Fibroblast of skin of right biceps (primary cell): ENCODE measurements around the gene FMO2.
"Not testable (repeated sequence)": the region's sequence is repeated elsewhere in the genome, so short reads cannot be mapped to it uniquely, and the experiment has no call there.

ENCODE experiments used
- DNase-seq: peaks from one replicate; pipeline ENCODE4 v3.0.0-alpha.2; 2013

The FMO2 gene

DNA sequence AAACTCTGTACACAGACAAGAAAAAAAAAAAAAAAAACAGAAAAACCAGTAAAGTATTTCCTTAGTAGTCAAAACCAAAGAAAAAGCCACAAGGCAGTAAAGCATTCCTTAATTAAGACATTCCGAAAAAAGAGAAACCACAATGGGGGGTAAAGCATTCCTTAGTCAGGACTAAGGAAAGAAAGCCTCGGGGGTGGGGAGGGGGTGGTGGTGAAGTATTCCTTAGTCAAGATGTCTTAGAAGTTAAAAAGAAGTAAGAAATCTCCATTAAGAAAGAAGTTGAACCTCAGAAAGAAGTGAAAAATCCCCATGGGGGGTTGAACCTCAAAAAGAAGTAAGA lies 35.0 kb downstream of the FMO2 start:
- DNase-seq: peak; percentile 97

DNA sequence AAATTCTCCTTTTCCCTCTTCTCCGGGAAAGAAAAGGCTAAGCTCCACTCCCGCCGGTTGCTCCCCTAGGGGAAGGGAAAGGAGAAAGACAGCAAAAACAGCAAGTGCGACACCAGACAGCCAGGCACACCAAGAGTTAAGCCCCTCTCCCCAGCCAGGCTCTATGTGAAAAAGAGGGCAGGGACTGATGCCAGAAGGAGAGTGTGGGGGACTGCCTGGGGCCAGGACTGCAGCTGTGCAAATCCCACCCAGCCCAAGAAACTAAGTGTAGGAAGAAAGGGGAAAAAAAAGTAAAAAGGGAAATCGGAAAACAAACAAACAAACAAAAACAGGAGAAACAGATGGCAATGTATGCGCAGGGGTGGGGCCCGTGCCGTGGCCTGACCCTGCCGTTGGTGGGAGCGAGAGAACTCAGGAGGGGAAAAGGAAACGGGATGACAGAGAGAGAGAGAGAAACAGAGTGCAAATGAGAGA lies 35.5 kb downstream of the FMO2 start:
- peak; percentile 80 for DNase-seq

DNA sequence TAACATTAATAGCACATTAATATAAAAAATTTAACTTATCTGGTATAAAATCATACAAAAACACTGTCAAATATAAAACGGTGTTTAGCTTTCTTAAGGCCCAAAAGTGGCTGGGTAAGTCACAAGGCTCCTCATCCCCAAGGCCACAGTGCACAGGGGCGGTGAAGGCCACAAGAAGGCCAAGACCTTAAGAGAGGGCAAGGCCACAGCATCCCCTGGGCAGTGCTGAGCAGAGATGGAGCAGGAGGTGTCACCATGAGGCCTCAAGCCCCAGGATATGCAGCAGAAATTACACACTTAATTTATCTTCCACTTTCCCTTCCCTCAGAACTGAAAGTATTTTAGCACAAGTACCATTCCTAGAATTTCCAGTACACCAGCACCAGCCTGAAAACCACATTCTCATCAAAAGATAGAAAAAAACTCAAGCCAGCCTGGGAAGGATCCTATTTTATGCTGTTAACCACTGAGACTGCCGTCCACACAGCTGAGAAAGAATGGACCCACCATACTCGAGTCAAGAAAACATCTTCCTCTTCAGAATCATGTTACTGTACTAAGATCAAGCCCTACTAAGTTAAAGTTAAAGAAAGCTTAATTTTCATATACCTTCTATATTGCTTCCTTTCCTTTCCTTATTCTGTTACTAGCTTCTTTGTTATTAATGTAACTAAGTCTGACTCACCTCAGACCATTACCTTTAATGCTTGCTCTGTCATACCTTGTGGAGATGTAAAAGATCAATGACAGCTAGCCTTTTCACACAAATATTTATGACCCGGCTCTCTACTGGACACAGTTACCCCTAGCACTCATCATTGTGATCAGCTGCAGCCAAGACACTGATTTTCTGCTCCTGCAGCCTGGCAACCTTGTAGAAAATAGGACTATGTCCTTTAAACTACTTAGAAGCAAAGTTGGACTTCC lies 36.8 kb downstream of the FMO2 start:
- peak; percentile 35 for DNase-seq

DNA sequence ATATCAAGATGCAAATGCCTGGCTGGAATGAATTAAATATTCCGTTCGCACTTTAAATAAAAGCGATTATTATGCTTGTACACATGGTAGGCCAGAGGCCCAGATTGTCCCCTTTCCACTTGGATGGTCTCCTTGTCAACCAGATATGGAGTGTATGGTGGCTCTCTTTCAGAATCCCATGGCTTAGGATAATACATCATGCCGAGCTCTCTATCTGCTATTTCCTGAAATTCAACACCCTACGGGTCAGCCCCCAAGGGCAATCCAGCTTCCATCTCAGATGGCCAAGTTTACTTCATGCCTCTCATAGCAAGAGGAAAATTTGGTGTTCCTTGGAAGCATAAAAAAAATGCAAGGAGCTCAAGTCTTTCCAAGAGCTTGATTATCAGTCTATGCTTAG lies 37.8 kb downstream of the FMO2 start:
- DNase-seq: peak; percentile 38

DNA sequence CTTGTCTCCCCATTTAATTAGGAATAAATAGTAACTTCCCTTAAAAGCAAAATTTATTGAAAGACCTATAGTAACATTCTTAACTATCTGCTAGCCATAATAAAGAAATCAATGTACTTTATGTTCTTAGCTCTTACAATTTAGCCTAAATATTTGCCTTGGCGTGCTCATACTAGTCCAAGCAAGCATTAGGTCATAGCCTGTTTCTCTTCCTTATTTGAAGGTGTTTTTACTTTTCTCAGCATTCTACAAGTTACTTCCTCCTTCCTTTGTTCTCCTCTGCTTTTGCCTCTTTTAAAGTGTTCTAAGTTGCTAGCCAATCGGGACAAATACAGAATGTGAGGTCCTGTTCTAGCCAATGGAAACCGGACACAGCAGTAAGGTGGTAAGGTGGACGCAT lies 39.2 kb downstream of the FMO2 start:
- not testable (repeated sequence) for DNase-seq

DNA sequence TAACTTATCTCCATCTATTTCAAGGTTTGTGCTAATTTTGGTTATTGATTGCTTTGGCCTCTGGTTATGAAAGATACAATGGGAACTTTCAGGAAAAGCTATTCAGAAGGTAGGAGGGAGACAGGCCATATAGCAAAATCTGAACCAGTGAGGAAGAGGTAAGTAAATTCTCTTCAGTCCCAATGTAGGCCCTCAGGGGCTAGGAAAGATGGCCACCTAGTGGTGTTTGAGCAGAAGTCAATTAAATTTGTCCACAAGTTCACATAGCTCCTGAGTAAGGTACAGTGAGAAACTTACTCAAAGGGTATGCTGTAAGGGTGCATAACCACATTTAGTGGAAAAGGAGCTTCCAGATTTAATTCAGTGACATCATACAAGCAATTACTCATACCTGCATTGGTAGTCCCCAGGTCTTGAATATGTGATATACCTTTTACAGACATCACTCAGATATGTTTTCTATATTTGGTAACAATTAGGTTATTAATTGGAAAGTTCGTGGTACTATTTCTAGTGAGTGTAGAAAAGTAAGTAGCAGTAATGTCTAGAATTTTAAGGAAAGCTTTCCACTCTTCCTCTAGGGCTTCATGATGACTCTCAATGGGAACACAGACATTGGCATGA lies 41.8 kb downstream of the FMO2 start:
- DNase-seq: peak; percentile 77

DNA sequence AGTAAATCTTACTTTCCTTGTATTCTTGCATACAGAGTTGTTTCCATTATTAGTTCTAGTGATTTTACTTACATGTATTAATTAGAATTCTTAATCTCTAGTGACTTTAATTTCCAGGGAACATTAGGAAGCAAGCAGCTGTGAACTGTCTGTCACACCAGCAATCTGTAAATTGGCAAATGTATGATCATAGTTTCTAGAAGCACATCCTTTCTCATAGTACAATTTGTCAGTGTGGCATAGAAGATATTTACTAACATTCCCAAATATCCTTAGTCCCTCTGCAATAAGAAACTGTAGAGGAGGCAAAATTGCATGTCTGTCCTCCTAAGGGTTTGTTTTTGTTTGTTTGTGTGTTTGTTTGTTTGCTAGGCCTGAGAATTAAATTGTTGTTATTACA lies 46.2 kb downstream of the FMO2 start:
- no peak for DNase-seq

DNA sequence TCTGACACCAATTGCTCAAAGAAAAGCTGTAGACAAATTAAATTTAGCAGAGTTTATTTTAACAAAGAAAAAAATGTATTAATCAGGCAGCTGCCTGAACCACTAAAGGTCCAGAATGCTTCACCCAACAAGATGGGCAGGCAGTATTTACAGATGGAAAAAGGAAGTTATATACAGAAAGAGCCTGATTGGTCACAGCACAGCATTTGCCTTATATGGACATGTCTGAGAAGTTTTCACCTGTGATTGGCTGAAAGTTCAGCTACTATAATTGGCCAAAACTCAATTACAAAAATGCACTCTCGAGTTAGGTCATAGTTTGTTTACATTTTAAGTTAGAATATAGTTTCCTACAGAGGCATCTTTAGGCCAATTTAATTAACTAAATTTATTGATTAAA lies 48.1 kb downstream of the FMO2 start:
- DNase-seq: no peak

DNA sequence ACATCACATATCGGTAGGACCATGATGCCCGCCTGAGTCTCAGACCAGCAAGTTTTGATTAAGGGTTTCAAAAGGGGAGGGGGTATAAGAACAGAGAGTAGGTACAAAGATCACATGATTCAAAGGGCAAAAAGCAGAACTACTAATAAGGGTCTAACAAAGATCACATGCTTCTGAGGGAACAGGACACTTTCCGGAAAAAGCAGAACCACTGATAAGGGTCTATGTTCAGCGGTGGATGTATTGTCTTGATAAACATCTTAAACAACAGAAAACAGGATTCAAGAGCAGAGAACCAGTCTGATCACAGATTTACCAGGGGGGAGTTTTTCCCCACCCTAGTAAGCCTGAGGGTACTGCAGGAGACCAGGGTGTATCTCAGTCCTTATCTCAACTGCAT lies 51.1 kb downstream of the FMO2 start:
- DNase-seq: not testable (repeated sequence)

DNA sequence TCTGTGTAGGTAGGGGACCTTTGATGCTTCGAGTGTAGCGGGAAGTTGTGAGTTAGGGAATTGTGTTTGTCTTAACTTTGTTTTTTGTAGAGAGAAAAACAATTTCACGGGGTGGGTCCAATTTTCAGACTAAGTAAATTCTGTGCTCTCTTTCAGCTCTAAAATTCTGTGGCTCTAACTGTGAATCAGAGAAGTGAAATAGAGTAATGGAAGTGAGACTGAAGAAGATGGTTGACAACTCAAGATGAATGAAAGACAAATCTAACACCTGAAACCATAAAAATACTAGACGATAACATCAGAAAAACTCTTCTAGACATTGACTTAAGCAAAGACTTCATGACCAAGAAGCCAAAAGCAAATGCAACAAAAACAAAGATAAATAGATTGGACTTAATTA lies 58.8 kb downstream of the FMO2 start:
- no peak for DNase-seq

DNA sequence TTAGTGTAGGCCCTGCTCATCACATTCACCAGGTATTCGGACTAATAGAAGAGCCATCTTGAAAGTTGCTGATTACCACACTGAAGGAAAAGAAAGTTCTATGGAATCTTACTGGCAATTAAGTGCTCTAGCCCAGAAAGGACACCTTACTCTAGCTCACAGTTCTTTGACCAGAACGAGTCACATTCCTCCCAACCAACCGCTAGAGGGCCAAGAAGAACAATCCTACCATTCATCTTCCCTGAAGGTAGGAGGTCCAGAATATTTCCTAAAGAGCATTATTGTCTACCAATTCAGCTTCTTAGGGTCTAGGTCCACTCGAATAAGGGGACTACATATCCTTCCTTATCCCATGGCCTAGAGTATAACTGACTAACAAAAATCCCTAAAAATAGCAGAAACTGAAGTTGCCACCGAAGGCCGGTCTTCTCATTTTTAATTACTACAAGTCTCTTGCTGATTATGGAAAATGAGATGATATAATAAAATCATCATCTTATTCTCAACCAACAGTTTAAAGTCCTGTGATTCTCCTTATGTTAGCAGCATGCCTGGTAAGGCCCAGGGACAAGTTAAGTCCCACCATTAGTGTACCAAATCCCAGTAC lies 60.5 kb downstream of the FMO2 start:
- DNase-seq: peak; percentile 45

DNA sequence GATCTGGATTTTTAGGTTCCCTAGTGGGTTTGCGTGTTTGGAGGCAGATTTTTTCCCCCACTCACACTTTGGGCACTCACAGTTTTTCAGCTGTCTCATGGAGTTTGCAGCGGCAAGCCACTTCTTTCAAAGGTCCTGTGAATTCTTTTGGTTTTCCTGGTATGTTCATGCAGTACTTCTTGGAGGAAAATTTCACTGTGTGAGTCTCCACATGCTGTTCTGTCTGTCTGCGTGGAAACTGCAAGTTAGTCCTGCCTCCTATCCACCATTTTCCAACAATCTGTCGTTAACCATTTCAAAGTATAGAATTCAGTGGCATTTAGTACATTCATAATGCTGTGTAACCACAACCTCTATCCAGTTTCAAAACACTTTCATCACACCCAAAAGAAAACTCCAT lies 62.4 kb downstream of the FMO2 start:
- DNase-seq: peak; percentile 36

DNA sequence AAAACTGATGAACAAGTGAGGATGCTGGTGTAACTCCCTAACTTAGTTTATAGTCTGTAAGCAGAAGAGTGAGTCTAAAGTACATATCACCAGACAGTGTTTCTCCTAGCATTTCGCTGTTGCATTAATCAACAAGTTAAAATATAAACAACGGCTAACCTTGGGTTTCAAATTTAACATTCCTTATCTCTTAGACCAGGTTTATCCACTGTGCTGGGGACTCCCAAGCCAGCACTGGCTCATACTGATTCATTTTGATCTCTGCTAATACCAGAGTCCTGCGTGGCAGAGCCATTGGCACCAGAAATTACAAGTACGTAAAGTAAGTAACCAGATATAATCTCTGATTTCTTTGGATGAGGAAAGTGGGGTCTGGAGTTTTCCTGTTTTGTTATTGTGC lies 63.2 kb downstream of the FMO2 start, which contains the start of gene FMO1:
Gene FMO1, plus strand, starts transcription at position 193 of the 400 bp plus-strand sequence. CDS start 9,594 bp downstream, outside the sequence.
- DNase-seq: no peak

DNA sequence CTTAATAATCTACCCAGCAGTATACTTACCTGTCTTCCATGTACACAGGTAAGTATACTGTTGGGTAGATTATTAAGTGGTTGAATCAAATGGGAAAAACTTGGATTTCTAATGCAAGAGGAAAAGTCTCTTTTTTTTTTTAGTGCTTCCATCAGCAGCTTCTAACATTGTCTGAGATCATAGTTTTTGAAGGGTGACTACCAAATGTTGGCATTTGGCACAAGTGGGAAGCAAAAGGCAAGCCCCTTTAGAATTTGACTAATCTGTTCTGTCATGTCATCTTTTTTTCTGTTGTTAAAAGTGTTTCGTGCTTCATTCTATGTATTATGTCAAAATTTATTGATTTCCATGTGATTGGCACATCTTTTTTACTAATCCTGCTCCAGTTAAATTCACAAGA lies 63.7 kb downstream of the FMO2 start:
- no peak for DNase-seq

DNA sequence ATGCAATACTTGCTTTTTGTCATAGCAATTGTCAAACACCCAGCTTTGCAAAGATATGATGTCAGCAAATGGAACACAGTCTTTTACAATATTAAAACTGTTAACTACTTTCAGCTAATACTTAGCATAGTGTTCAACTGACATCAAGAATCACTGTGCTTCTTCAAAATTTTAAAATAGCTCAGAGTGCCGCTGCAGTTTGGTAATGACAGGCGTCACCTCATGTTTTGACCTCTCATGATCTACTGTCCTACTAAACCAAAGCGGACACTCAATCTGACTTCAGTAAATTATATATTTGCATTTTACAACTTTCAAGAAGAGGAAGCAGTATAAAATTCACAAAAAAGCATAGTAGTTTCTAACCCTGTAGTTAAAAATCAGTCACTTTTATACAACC lies 65.2 kb downstream of the FMO2 start:
- DNase-seq: no peak

DNA sequence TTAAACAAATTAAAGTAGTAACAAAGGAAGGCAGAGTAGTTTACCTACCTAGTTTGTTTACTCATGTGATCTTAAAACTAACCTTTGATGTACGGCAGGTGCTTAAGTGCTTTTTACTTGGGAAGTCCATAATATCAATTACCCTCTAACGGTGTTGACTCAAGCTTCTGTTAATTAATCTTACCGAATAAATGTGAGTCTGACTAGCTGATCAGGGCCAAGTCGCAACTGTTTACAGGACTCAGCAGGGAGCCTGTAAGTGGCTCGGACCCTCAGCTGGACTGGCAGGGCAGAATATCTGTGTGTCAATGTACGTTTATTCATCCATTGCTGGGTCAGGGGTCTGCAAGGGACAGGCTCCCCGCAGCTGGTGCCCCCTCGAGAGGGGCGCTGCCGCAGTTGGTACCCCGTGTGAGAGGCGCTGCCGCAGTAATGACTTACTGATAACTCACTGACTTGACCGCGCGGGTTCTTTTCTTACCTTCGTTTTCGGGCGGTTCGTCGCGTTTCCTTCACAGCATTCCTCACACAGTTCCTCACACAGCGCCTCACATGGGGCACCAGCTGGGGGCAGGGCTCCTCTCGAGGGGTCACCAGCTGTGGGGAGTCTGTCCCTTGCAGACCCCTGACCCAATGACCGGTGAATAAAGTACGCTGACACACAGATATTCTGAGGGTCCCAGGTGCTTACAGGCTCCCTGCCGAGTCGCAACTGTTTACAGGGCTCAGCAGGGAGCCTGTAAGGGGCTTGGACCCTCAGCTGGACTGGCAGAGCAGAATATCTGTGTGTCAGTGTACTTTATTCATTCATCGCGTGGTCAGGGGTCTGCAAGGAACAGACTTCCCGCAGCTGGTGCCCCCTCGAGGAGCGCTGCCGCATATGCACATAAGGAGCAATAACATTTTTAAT lies 66.2 kb downstream of the FMO2 start:
- peak; percentile 51 for DNase-seq

DNA sequence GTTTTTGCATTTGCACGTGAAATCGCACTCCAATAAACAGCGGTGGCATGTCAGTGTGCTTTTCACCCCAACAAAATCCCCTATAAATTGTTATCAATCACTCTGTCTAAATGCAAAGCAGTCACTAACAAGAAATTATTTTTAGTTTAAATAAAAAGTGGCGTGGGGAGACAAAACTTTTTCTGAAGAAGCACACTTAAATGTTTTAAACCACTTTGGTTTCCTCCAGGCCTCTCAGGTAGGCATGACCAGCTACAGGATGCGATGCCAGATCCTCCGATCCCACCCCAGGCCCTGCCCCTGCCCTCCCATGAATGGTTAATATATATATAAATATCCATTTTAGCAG lies 66.8 kb downstream of the FMO2 start:
- no peak for DNase-seq

DNA sequence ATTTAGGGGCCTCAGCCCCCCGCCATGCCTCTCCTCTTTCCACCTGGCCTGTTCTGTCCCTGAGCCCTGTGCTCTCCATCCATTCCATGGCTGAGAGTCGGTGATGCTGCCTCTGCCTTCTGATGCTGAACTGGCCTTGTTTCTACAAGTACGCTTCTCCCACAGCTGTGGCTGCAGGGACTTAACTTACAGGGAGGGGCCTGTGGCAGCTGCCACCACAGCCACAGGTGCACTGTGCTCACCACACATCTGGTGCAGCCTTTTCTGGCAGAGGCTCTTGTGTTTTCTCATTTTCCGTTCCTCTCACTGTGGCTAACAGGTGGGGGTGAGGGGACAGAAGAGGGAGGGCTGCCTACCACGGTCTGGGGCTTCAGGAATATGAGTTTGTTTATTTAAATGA lies 67.4 kb downstream of the FMO2 start:
- no peak for DNase-seq

DNA sequence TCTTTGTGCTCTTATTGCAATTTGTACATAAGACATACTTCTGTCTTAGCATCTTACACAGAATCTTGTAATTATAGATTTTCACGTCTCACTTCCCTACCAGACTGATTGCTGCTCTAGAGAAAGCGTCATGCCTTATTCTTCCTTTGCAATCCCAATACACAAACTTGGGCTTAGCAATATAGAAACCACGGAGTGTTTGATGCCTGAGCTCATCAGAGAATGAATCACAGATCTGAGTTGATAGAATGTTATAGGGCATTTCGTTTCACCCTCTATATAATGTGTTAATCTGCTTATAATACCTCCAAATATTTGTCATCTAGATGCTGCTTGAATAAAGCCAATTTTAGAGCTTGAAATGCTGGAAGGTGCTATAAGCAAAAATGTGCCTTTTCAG lies 69.8 kb downstream of the FMO2 start:
- peak; percentile 79 for DNase-seq

DNA sequence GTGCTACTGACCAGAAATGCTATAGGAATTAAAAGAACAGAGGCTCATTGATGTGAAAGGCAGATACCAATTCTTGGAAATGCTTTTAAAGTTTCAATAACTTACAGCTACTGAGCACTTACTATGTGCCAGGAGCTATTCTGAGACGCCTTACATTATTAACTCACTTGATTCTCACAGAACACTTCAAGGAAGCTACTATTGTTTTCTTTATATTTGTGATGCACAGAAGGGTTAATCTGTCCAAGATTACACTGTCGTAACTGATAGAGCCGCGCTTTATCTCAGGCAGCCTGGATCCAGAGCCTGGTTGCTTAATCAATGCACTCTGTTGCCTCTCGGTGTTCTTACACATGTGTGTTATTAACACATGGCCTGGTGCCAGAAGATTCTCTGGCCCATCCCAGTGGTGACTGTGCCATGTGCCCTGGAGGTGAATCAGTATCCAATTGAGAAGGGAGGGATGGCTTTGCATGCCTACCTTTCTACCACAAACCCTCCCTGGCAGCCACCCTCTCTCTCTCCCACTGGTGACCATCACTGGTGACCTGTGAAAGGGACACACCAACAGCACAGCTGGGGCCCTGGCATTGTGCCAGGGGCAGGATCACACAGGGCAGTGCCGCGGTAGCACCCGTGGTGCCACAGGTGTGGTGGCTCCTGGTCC lies 72.0 kb downstream of the FMO2 start:
- peak; percentile 73 for DNase-seq

DNA sequence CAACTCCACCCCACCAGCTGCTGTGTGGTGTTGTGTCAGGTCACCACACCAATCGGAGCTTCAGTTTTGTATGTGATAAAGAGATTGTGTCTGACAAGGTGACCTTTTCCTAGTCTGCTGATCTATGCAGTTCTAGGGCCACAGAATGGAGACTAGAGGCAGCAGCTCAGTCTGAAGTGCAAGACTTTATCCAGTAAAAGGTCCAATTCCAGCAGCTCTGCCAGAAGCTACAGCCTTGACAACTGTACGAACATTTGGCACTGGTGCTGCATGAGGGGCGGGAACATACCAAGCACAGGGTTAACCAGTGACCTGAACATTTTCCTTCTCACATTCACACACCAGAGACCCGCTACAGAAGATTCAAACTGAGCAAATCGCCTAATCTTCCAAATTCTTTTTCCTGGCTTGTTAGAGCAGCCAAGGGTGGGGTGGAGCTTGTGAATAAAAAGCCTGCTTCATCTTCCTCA lies 72.5 kb downstream of the FMO2 start:
- DNase-seq: no peak

DNA sequence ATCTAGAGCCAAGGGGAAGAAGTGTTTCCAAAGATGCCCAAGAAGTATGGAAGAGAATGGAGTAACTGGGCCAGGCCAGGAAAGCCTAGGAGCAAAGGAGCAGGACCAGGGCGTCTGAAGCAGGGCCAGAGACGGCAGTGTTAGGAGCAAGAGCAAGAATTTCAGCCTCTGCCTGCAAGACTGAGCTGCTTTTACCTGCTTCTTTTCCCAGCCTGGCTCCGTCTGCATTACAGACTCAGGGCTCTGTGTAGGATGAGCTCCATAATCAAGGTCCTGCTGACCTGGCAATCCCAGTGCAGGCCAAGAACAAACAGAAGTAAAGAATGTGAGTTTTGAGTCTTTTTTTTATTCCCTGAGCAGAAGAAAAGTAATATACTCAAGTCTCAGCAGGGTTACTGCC lies 73.3 kb downstream of the FMO2 start:
- DNase-seq: no peak
